KMS-11 (cell line): ENCODE data around the gene NTM.

Experiments
- H2AFZ ChIP-seq: fragments of 200-600 bp; sonication (generic); 2 replicates; pipeline ENCODE4 v1.6.1; 2016; ENCODE audit warnings: antibody characterized with exemption, mixed run types, low read depth
- H3K27ac ChIP-seq: fragments of 200-600 bp; sonication (generic); 2 replicates; pipeline ENCODE4 v1.6.1; 2016; ENCODE audit warnings: mild to moderate bottlenecking, mixed run types
- H3K27me3 ChIP-seq: fragments of 200-600 bp; sonication (generic); 2 replicates; pipeline ENCODE4 v1.6.1; 2017; ENCODE audit warnings: mild to moderate bottlenecking, low read depth, mixed run types, moderate library complexity; ENCODE audit not compliant: insufficient read depth
- H3K36me3 ChIP-seq: fragments of 200-600 bp; sonication (generic); 2 replicates; pipeline ENCODE4 v1.6.1; 2017; ENCODE audit warnings: mild to moderate bottlenecking, mixed run types; ENCODE audit not compliant: insufficient read depth
- H3K4me1 ChIP-seq: fragments of 200-600 bp; sonication (generic); 2 replicates; pipeline ENCODE4 v1.6.1; 2016; ENCODE audit warnings: mild to moderate bottlenecking, low read depth, mixed run types; ENCODE audit not compliant: poor library complexity, severe bottlenecking
- H3K4me2 ChIP-seq: fragments of 200-600 bp; sonication (generic); 2 replicates; pipeline ENCODE4 v1.7.0; 2016; ENCODE audit warnings: mild to moderate bottlenecking, mixed run types
- H3K4me3 ChIP-seq: fragments of 200-600 bp; sonication (generic); IDR thresholded peaks from 2 replicates; pipeline ENCODE4 v1.6.1; 2017; ENCODE audit warnings: low read depth, low read length, mixed read lengths; ENCODE audit not compliant: insufficient read depth
- H3K79me2 ChIP-seq: fragments of 200-600 bp; sonication (generic); 2 replicates; pipeline ENCODE4 v1.6.1; 2016; ENCODE audit warnings: low read depth, mixed run types; ENCODE audit not compliant: insufficient read depth
- H3K9ac ChIP-seq: fragments of 200-600 bp; sonication (generic); 2 replicates; pipeline ENCODE4 v1.6.1; 2016; ENCODE audit warnings: mild to moderate bottlenecking, mixed run types
- H4K20me1 ChIP-seq: fragments of 200-600 bp; sonication (generic); 2 replicates; pipeline ENCODE4 v1.6.1; 2016; ENCODE audit warnings: mild to moderate bottlenecking, mixed run types; ENCODE audit not compliant: insufficient read depth
- CTCF ChIP-seq: fragments of 200-600 bp; sonication (generic); conservative IDR thresholded peaks from 2 replicates; pipeline ENCODE4 v1.6.1; 2017; ENCODE audit warnings: low read depth, mild to moderate bottlenecking, antibody characterized with exemption, low read length, moderate library complexity, mixed read lengths

Gene NTM

DNA sequence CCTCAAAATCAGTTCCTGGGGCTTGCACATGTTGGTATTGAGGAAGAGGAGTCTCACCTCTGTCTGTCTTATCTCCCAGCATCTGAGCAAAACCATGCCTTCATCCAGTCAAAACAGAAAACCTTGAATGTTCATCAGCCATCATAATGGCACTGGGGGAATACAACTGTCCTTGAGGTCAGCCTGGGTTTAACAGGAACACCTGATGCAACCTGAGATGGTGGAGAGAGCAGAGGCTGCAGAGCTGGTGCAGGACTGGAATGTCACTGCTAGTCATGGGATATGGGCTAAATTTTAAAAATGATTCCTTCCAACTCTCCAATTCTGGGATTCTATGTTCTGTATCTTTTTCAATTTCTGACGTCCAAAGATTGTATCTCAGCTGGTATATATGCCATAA is 931.0 kb downstream of the NTM start:
- H2AFZ ChIP-seq, result no peak overlapping the region
- no peak overlapping the region for H3K4me2 ChIP-seq
- no peaks in the 10 kb centered on the region for H4K20me1 ChIP-seq
- no peak overlapping the region for H3K4me3 ChIP-seq
- no peaks in the 10 kb centered on the region for H3K4me1 ChIP-seq
- no peak overlapping the region for H3K9ac ChIP-seq
- no peaks in the 10 kb centered on the region for H3K79me2 ChIP-seq
- H3K27ac ChIP-seq, result no peak overlapping the region
- TF ChIP-seq CTCF, result no peak
- H3K36me3 ChIP-seq, result no peaks in the 10 kb centered on the region
- no peaks in the 10 kb centered on the region for H3K27me3 ChIP-seq

- no peaks in the 10 kb centered on the region for H3K4me1 ChIP-seq
- no peak overlapping the region for H3K9ac ChIP-seq
- no peak overlapping the region for H3K27ac ChIP-seq
- H3K79me2 ChIP-seq, result no peaks in the 10 kb centered on the region
- H3K4me2 ChIP-seq, result no peak overlapping the region
- no peaks in the 10 kb centered on the region for H3K36me3 ChIP-seq
- no peak overlapping the region for H2AFZ ChIP-seq
- H4K20me1 ChIP-seq, result no peaks in the 10 kb centered on the region
- no peaks in the 10 kb centered on the region for H3K27me3 ChIP-seq
- no peak overlapping the region for H3K4me3 ChIP-seq
- no peak for TF ChIP-seq CTCF
Observed at GRCh38 chr11:132301900-132302299, 931.5 kb downstream of the NTM start.

DNA sequence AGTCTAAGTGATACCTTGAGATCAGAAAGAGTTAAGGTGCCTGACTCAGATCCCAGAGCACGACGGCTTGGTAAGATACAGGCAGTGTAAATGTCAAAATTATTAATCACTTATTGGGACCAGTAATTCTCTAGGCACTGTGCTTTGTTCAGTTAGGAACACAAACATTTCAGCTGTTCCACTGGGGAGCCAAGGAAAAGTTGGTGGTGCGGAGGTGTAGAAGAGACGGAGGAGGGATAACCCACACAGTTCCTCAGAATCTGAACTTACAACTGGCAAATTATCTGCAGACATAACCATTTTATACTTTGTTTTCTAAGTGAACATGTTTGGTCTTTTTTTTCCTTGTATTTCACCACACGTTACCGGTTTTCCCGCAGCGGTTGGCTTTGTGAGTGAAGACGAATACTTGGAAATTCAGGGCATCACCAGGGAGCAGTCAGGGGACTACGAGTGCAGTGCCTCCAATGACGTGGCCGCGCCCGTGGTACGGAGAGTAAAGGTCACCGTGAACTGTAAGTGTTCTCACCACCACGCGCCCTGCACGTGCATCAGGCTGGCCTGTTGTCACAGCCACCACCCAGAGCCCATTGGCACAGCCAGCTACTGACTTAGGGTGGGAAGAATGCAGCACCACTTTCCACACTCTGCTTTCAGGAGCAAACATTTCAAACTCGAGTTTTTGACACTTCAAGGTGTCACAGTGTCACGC is 937.0 kb downstream of the NTM start:
- no peak overlapping the region for H3K9ac ChIP-seq
- TF ChIP-seq CTCF, result no peak
- no peak overlapping the region for H3K27ac ChIP-seq
- H3K4me2 ChIP-seq, result no peak overlapping the region
- H3K79me2 ChIP-seq, result no peaks in the 10 kb centered on the region
- no peak overlapping the region for H3K4me3 ChIP-seq
- H3K4me1 ChIP-seq, result peaks cover 6% of the 10 kb centered on the region
- H4K20me1 ChIP-seq, result no peaks in the 10 kb centered on the region
- H3K27me3 ChIP-seq, result no peaks in the 10 kb centered on the region
- no peaks in the 10 kb centered on the region for H3K36me3 ChIP-seq
- H2AFZ ChIP-seq, result no peak overlapping the region

DNA sequence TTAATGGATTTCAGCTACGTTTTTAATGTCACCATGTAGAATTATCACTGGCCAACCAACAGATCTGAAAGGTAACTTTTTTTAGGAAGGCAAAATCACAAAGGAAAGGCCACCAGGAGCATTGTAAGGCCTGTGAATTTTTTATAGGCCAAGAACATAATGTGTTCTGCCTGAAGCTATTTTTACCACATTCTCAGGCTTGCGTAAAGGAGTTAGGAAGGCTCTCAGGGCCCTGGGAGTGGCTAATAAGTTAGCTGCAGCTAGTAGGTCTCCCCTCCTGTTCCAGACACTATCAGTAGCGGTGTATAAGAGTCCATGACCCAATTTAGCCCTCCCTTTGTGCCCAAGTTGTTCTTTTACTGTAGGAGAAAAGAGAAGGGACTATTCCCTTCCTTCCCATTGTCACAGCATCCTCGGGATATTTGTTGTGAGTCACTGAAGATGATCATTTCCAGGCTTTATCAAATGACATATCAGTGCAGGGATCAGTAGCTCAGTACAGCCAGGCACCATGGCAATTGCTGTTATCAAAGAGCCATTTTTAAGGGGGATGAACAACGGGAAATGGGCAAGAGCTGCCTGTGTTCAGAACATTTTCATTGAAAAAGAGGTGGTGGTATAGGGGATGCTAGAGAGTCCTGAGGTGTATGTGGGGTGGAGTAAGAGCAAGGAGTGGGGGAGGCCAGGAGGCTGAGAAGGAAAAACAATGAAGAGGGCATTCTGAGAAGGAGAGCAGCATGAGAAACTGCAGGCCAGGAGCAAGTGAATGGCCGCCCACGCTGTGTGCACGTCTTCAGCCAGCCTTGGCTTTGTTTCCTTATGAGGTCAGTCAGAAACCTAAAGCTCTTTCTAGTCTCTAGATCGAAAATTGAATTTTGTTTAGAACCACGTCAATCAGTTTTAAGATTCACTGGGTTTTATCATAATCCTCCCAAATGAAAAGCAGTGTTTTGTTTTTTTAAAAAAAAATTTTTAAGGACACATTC is 940.3 kb downstream of the NTM start:
- Histone ChIP-seq H3K27me3 (no peaks in the 10 kb centered on the region), H4K20me1 (no peaks in the 10 kb centered on the region), H3K4me2 (no peak overlapping the region), H3K9ac (no peak overlapping the region), H3K4me3 (no peak overlapping the region), H3K27ac (no peak overlapping the region), H3K36me3 (no peaks in the 10 kb centered on the region), H2AFZ (no peak overlapping the region), H3K79me2 (no peaks in the 10 kb centered on the region), H3K4me1 (peaks cover 10% of the 10 kb centered on the region)
- TF ChIP-seq CTCF, result no peak
